ENCODE data around the gene HACD2. TPM values are rescaled to one million over a fixed set of nuclear protein-coding genes. Genes with fewer than 3 reads are reported as not detected.

Gene HACD2
- total and polyA plus RNA-seq, 2 donors (not counting 3 experiments of a cell fraction or from before 2014, with no cell fraction given): 17.0 to 20.9 TPM

- Histone ChIP-seq H3K4me1 (ENCODE audit: control insufficient read depth, extremely low read depth, insufficient read depth, low read length) (no peaks in the 10 kb centered on the region), H3K79me2 (ENCODE audit: control insufficient read depth, insufficient read depth, low read length) (no peaks in the 10 kb centered on the region), H3K27ac (ENCODE audit: insufficient read depth, low read depth, low read length) (no peak overlapping the region), H3K9me1 (replicated peaks; ENCODE audit: control insufficient read depth, extremely low read depth, insufficient read depth, low read length) (no peaks in the 10 kb centered on the region), H3K9ac (replicated peaks; ENCODE audit: extremely low read depth, insufficient read depth, low read length) (no peak overlapping the region), H3K4me2 (ENCODE audit: insufficient read depth, low read length) (no peak overlapping the region), H3K27me3 (ENCODE audit: control insufficient read depth in 2 of 2, insufficient read depth in 2 of 2, low read length in 2 of 2) (no peaks in the 10 kb centered on the region), H3K9me3 (replicated peaks; ENCODE audit: control insufficient read depth, insufficient read depth, low read length) (no peaks in the 10 kb centered on the region), H3K36me3 (ENCODE audit: control insufficient read depth in 2 of 2, extremely low read depth in 1 of 2, insufficient read depth in 2 of 2, low read length in 2 of 2) (peaks cover 0 to 2% of the 10 kb centered on the region in 2 experiments), H4K20me1 (replicated peaks; ENCODE audit: control insufficient read depth, extremely low read depth, insufficient read depth, low read length) (no peaks in the 10 kb centered on the region), H3K4me3 (replicated peaks in 1 of 3; ENCODE audit: insufficient read depth in 1 of 3, low read depth in 1 of 3, low read length in 3 of 3) (no peak overlapping the region), H2AFZ (ENCODE audit: low read depth, low read length) (no peak overlapping the region)
- DNase-seq (ENCODE audit: low read depth, low spot score) (no peak), FAIRE-seq (no peak)
- intact Hi-C loops (cut with micrococcal nuclease) (no loop called here), dilution Hi-C loops (cut with MboI; ENCODE audit: extremely low pct_ligation_motif_present, low sequenced_read_pairs) (no loop called here)
- ChIA-PET CTCF (interaction anchor here (1.8 to 8.0 kb wide), 6 partner anchors 14 to 275 kb away, joined by 5 to 151 read pairs (median 14); partner anchors contain the start of gene ADCY5), POLR2A (no interaction called here)
- no peak for TF ChIP-seq POLR2AphosphoS5 (IDR thresholded peaks at IDR 0.05; ENCODE audit: insufficient read depth, low read depth, low read length)
- TF ChIP-seq JUN (IDR thresholded peaks at IDR 0.05; ENCODE audit: borderline replicate concordance, insufficient read depth, insufficient read length, low read depth): no peak
- TF ChIP-seq MYC (IDR thresholded peaks at IDR 0.05; ENCODE audit: low read depth, low read length): no peak
- no peak for TF ChIP-seq FOS (IDR thresholded peaks at IDR 0.05; ENCODE audit: borderline replicate concordance, insufficient read depth, low read length)
- no TSS peak for BruUV-seq (replicated peaks)
Observed at GRCh38 chr3:123561188-123561587, 23.7 kb downstream of the HACD2 start.

GRCh38 chr3:123559040-123559861, 25.6 kb downstream of the HACD2 start:
- BruUV-seq (replicated peaks): no TSS peak
- ChIA-PET POLR2A (no interaction called here), CTCF (interaction anchor here (0.6 to 8.0 kb wide), 39 partner anchors 9 to 1458 kb away, joined by 3 to 151 read pairs (median 5); partner anchors contain the start of genes ADCY5 and HACD2)
- no peaks in the 10 kb centered on the region for H3K27me3 ChIP-seq (ENCODE audit: control insufficient read depth in 2 of 2, insufficient read depth in 2 of 2, low read length in 2 of 2)
- H3K9me1 ChIP-seq (replicated peaks; ENCODE audit: control insufficient read depth, extremely low read depth, insufficient read depth, low read length): no peaks in the 10 kb centered on the region
- no peak overlapping the region for H3K4me2 ChIP-seq (ENCODE audit: insufficient read depth, low read length)
- H2AFZ ChIP-seq (ENCODE audit: low read depth, low read length): no peak overlapping the region
- no peaks in the 10 kb centered on the region for H3K79me2 ChIP-seq (ENCODE audit: control insufficient read depth, insufficient read depth, low read length)
- H3K9me3 ChIP-seq (replicated peaks; ENCODE audit: control insufficient read depth, insufficient read depth, low read length): no peaks in the 10 kb centered on the region
- H3K27ac ChIP-seq (ENCODE audit: insufficient read depth, low read depth, low read length): no peak overlapping the region
- no peaks in the 10 kb centered on the region for H3K4me1 ChIP-seq (ENCODE audit: control insufficient read depth, extremely low read depth, insufficient read depth, low read length)
- H3K36me3 ChIP-seq (ENCODE audit: control insufficient read depth in 2 of 2, extremely low read depth in 1 of 2, insufficient read depth in 2 of 2, low read length in 2 of 2): peaks cover 0 to under 1% of the 10 kb centered on the region in 2 experiments
- no peak overlapping the region for H3K4me3 ChIP-seq (replicated peaks in 1 of 3; ENCODE audit: insufficient read depth in 1 of 3, low read depth in 1 of 3, low read length in 3 of 3)
- no peak for TF ChIP-seq GATA2 (IDR thresholded peaks at IDR 0.05; ENCODE audit: insufficient read depth, insufficient read length, low read depth, low read length)
- peak; percentile 44 to 51 for TF ChIP-seq CTCF (IDR thresholded peaks at IDR 0.05; ENCODE audit: extremely low read depth in 1 of 2, insufficient read depth in 1 of 2, low read depth in 1 of 2, low read length in 2 of 2)
- H3K9ac ChIP-seq (replicated peaks; ENCODE audit: extremely low read depth, insufficient read depth, low read length): no peak overlapping the region
- H4K20me1 ChIP-seq (replicated peaks; ENCODE audit: control insufficient read depth, extremely low read depth, insufficient read depth, low read length): no peaks in the 10 kb centered on the region
- DNase-seq (ENCODE audit: low read depth, low spot score) (peak; percentile 53), FAIRE-seq (peak; percentile 33)
- dilution Hi-C loops (cut with MboI; ENCODE audit: extremely low pct_ligation_motif_present, low sequenced_read_pairs) (no loop called here), intact Hi-C loops (cut with micrococcal nuclease) (loop anchor here (1.0 to 5.0 kb wide), 3 partner anchors 70 to 230 kb away; partner anchors contain the start of gene ADCY5)

Data from endothelial cell of umbilical vein (primary cell).